ENCODE measurements around the gene ENTPD5. TPM values are rescaled to one million over a fixed set of nuclear protein-coding genes. Genes with fewer than 3 reads are reported as not detected.

ENTPD5 gene
- total RNA-seq, 1 experiment from 2014 or later = 10.6 TPM

DNA sequence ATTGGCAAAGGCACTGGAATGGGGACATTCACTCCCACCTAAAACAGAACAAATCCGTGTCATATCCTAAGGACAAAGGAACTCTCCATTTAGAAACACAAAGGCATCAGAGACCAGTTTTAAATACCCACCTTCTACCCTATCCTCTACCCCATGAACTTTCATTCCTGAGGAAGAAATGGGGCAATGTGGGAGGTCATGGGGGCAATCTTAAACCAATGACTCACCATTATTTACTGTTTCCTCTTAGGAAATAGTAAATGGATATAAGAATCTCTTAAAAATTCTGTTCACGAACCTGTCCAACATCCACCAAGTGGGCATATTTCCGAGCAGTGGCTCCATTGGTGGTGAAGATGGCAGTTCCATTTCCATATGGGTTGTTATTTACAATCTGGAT, 45.8 kb upstream of the ENTPD5 start:
- Mint-ChIP-seq H3K4me3 (no peak overlapping the region), H3K4me1 (no peaks in the 10 kb centered on the region), H3K36me3 (peaks cover 25% of the 10 kb centered on the region), H3K27ac (no peak overlapping the region), H3K9me3 (no peaks in the 10 kb centered on the region), H3K27me3 (ENCODE audit: low read depth) (no peaks in the 10 kb centered on the region)
- ChIA-PET POLR2A (no interaction called here), CTCF (no interaction called here)
- TF ChIP-seq, protein P1, sequence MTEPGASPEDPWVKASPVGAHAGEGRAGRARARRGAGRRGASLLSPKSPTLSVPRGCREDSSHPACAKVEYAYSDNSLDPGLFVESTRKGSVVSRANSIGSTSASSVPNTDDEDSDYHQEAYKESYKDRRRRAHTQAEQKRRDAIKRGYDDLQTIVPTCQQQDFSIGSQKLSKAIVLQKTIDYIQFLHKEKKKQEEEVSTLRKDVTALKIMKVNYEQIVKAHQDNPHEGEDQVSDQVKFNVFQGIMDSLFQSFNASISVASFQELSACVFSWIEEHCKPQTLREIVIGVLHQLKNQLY (CRISPR knock-in tag; IDR thresholded peaks at IDR 0.05) = no peak
- TF ChIP-seq, protein P2, sequence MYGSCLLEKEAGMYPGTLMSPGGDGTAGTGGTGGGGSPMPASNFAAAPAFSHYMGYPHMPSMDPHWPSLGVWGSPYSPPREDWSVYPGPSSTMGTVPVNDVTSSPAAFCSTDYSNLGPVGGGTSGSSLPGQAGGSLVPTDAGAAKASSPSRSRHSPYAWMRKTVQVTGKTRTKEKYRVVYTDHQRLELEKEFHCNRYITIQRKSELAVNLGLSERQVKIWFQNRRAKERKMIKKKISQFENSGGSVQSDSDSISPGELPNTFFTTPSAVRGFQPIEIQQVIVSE (CRISPR knock-in tag; IDR thresholded peaks at IDR 0.05; ENCODE audit: borderline replicate concordance) = no peak
- TF ChIP-seq MYBL2 (CRISPR knock-in tag; IDR thresholded peaks at IDR 0.05) (no peak), GABPB1 (CRISPR knock-in tag; IDR thresholded peaks at IDR 0.05) (no peak), NR2C2 (CRISPR knock-in tag; IDR thresholded peaks at IDR 0.05) (no peak), OVOL2 (CRISPR knock-in tag; IDR thresholded peaks at IDR 0.05; ENCODE audit: borderline replicate concordance) (no peak), ZNF671 (CRISPR knock-in tag; IDR thresholded peaks at IDR 0.05) (no peak)
- no peak for ATAC-seq
- DNase-seq (ENCODE audit: low spot score) = no peak

DNA sequence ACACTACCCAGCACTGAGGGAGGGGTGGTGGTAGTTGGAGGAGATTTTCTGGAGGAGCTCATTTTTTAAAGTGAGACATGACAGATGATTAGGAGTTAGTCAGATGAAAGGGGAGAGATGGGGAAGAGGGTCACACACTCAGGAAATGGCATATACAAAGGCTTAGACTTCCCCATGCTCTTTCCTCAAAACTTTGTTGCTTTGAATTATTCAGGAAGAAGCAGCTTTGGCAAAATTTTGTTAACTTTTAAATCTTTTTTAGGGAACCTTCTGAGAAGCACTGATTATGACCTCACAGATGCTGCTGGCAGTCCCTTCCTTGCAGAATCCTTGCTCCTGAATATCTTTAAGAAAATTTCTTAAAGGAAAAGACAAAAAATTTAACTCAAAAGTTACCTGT, 45.3 kb upstream of the ENTPD5 start:
- Mint-ChIP-seq H3K36me3 (peaks cover 27% of the 10 kb centered on the region), H3K4me3 (no peak overlapping the region), H3K9me3 (no peaks in the 10 kb centered on the region), H3K27me3 (ENCODE audit: low read depth) (no peaks in the 10 kb centered on the region), H3K27ac (no peak overlapping the region), H3K4me1 (no peaks in the 10 kb centered on the region)
- POLR2A ChIA-PET = no interaction called here
- ATAC-seq (no peak), DNase-seq (ENCODE audit: low spot score) (no peak)
- CTCF ChIA-PET = no interaction called here
- TF ChIP-seq, protein P3, sequence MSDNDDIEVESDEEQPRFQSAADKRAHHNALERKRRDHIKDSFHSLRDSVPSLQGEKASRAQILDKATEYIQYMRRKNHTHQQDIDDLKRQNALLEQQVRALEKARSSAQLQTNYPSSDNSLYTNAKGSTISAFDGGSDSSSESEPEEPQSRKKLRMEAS (CRISPR knock-in tag; IDR thresholded peaks at IDR 0.05) = no peak
- TF ChIP-seq, protein P4, sequence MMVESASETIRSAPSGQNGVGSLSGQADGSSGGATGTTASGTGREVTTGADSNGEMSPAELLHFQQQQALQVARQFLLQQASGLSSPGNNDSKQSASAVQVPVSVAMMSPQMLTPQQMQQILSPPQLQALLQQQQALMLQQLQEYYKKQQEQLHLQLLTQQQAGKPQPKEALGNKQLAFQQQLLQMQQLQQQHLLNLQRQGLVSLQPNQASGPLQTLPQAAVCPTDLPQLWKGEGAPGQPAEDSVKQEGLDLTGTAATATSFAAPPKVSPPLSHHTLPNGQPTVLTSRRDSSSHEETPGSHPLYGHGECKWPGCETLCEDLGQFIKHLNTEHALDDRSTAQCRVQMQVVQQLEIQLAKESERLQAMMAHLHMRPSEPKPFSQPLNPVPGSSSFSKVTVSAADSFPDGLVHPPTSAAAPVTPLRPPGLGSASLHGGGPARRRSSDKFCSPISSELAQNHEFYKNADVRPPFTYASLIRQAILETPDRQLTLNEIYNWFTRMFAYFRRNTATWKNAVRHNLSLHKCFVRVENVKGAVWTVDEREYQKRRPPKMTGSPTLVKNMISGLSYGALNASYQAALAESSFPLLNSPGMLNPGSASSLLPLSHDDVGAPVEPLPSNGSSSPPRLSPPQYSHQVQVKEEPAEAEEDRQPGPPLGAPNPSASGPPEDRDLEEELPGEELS (CRISPR knock-in tag; IDR thresholded peaks at IDR 0.05) = no peak
- no peak for TF ChIP-seq SOX15 (CRISPR knock-in tag; IDR thresholded peaks at IDR 0.05)
- TF ChIP-seq, protein P5, sequence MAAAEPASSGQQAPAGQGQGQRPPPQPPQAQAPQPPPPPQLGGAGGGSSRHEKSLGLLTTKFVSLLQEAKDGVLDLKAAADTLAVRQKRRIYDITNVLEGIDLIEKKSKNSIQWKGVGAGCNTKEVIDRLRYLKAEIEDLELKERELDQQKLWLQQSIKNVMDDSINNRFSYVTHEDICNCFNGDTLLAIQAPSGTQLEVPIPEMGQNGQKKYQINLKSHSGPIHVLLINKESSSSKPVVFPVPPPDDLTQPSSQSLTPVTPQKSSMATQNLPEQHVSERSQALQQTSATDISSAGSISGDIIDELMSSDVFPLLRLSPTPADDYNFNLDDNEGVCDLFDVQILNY (CRISPR knock-in tag; IDR thresholded peaks at IDR 0.05) = no peak
- TF ChIP-seq, protein P6, sequence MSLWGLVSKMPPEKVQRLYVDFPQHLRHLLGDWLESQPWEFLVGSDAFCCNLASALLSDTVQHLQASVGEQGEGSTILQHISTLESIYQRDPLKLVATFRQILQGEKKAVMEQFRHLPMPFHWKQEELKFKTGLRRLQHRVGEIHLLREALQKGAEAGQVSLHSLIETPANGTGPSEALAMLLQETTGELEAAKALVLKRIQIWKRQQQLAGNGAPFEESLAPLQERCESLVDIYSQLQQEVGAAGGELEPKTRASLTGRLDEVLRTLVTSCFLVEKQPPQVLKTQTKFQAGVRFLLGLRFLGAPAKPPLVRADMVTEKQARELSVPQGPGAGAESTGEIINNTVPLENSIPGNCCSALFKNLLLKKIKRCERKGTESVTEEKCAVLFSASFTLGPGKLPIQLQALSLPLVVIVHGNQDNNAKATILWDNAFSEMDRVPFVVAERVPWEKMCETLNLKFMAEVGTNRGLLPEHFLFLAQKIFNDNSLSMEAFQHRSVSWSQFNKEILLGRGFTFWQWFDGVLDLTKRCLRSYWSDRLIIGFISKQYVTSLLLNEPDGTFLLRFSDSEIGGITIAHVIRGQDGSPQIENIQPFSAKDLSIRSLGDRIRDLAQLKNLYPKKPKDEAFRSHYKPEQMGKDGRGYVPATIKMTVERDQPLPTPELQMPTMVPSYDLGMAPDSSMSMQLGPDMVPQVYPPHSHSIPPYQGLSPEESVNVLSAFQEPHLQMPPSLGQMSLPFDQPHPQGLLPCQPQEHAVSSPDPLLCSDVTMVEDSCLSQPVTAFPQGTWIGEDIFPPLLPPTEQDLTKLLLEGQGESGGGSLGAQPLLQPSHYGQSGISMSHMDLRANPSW (CRISPR knock-in tag; conservative IDR thresholded peaks at IDR 0.05; ENCODE audit: low read depth) = no peak
- TF ChIP-seq ZNF396 (CRISPR knock-in tag; IDR thresholded peaks at IDR 0.05; ENCODE audit: borderline replicate concordance) = no peak
- TF ChIP-seq, protein P7, sequence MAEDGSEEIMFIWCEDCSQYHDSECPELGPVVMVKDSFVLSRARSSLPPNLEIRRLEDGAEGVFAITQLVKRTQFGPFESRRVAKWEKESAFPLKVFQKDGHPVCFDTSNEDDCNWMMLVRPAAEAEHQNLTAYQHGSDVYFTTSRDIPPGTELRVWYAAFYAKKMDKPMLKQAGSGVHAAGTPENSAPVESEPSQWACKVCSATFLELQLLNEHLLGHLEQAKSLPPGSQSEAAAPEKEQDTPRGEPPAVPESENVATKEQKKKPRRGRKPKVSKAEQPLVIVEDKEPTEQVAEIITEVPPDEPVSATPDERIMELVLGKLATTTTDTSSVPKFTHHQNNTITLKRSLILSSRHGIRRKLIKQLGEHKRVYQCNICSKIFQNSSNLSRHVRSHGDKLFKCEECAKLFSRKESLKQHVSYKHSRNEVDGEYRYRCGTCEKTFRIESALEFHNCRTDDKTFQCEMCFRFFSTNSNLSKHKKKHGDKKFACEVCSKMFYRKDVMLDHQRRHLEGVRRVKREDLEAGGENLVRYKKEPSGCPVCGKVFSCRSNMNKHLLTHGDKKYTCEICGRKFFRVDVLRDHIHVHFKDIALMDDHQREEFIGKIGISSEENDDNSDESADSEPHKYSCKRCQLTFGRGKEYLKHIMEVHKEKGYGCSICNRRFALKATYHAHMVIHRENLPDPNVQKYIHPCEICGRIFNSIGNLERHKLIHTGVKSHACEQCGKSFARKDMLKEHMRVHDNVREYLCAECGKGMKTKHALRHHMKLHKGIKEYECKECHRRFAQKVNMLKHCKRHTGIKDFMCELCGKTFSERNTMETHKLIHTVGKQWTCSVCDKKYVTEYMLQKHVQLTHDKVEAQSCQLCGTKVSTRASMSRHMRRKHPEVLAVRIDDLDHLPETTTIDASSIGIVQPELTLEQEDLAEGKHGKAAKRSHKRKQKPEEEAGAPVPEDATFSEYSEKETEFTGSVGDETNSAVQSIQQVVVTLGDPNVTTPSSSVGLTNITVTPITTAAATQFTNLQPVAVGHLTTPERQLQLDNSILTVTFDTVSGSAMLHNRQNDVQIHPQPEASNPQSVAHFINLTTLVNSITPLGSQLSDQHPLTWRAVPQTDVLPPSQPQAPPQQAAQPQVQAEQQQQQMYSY (CRISPR knock-in tag; IDR thresholded peaks at IDR 0.05) = no peak
- TF ChIP-seq JAZF1 (CRISPR knock-in tag; IDR thresholded peaks at IDR 0.05) = no peak
- no peak for TF ChIP-seq GTF2I (CRISPR knock-in tag; conservative IDR thresholded peaks at IDR 0.05)
- no peak for TF ChIP-seq KAT7 (CRISPR knock-in tag; IDR thresholded peaks at IDR 0.05; ENCODE audit: borderline replicate concordance)
- TF ChIP-seq NR2C2 (CRISPR knock-in tag; IDR thresholded peaks at IDR 0.05) = no peak
- TF ChIP-seq TEAD1 (CRISPR knock-in tag; IDR thresholded peaks at IDR 0.05) = no peak
- no peak for TF ChIP-seq JUN (CRISPR knock-in tag; IDR thresholded peaks at IDR 0.05)
- no peak for TF ChIP-seq ZNF317 (CRISPR knock-in tag; IDR thresholded peaks at IDR 0.05; ENCODE audit: borderline replicate concordance, low read depth)
- TF ChIP-seq, protein P8, sequence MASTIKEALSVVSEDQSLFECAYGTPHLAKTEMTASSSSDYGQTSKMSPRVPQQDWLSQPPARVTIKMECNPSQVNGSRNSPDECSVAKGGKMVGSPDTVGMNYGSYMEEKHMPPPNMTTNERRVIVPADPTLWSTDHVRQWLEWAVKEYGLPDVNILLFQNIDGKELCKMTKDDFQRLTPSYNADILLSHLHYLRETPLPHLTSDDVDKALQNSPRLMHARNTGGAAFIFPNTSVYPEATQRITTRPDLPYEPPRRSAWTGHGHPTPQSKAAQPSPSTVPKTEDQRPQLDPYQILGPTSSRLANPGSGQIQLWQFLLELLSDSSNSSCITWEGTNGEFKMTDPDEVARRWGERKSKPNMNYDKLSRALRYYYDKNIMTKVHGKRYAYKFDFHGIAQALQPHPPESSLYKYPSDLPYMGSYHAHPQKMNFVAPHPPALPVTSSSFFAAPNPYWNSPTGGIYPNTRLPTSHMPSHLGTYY (CRISPR knock-in tag; IDR thresholded peaks at IDR 0.05) = no peak
- TF ChIP-seq SP1 (CRISPR knock-in tag; conservative IDR thresholded peaks at IDR 0.05) = no peak
- TF ChIP-seq, protein P9, sequence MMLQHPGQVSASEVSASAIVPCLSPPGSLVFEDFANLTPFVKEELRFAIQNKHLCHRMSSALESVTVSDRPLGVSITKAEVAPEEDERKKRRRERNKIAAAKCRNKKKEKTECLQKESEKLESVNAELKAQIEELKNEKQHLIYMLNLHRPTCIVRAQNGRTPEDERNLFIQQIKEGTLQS (CRISPR knock-in tag; conservative IDR thresholded peaks at IDR 0.05) = no peak
- TF ChIP-seq ETV6 (CRISPR knock-in tag; IDR thresholded peaks at IDR 0.05) = no peak
- no peak for TF ChIP-seq NR1H2 (CRISPR knock-in tag; IDR thresholded peaks at IDR 0.05)

Measured in WTC11 (cell line).